IPS-18a (cell line): ENCODE results near the gene NKPD1.

Experiments
- H3K27ac ChIP-seq: one replicate; pipeline ENCODE4 v1.5.1; 2013; ENCODE audit warnings: low read length
- H3K27me3 ChIP-seq: one replicate; pipeline ENCODE4 v1.6.1; 2013; ENCODE audit warnings: mild to moderate bottlenecking, low read length; ENCODE audit not compliant: control insufficient read depth, insufficient read depth
- H3K36me3 ChIP-seq: one replicate; pipeline ENCODE4 v1.6.1; 2013; ENCODE audit warnings: low read depth, low read length; ENCODE audit not compliant: control insufficient read depth
- H3K4me1 ChIP-seq: one replicate; pipeline ENCODE4 v1.6.1; 2013; ENCODE audit warnings: low read depth, low read length; ENCODE audit not compliant: control insufficient read depth
- H3K4me3 ChIP-seq: one replicate; pipeline ENCODE4 v1.5.1; 2013; ENCODE audit warnings: low read length
- H3K9ac ChIP-seq: one replicate; pipeline ENCODE4 v1.6.1; 2013; ENCODE audit warnings: mild to moderate bottlenecking, low read length, moderate library complexity
- H3K9me3 ChIP-seq: one replicate; pipeline ENCODE4 v1.6.1; 2013; ENCODE audit warnings: low read depth, low read length; ENCODE audit not compliant: control insufficient read depth

The NKPD1 gene

GRCh38 chr19:45171211-45171623 is 10.4 kb upstream of the NKPD1 start:
- Histone ChIP-seq H3K4me3 (no peak overlapping the region), H3K36me3 (no peaks in the 10 kb centered on the region), H3K27ac (no peak overlapping the region), H3K9ac (no peak overlapping the region), H3K27me3 (no peaks in the 10 kb centered on the region), H3K9me3 (no peaks in the 10 kb centered on the region), H3K4me1 (peaks cover 6% of the 10 kb centered on the region)

- Histone ChIP-seq H3K9ac (no peak overlapping the region), H3K4me3 (no peak overlapping the region), H3K9me3 (no peaks in the 10 kb centered on the region), H3K4me1 (peaks cover 6% of the 10 kb centered on the region), H3K27ac (no peak overlapping the region), H3K27me3 (no peaks in the 10 kb centered on the region), H3K36me3 (no peaks in the 10 kb centered on the region)
Observed at GRCh38 chr19:45170146-45171106, 9.6 kb upstream of the NKPD1 start.

GRCh38 chr19:45169602-45170001 is 8.8 kb upstream of the NKPD1 start:
- no peak overlapping the region for H3K27ac ChIP-seq
- no peaks in the 10 kb centered on the region for H3K36me3 ChIP-seq
- H3K4me1 ChIP-seq = peaks cover 6% of the 10 kb centered on the region
- H3K9ac ChIP-seq = no peak overlapping the region
- H3K4me3 ChIP-seq = no peak overlapping the region
- no peaks in the 10 kb centered on the region for H3K9me3 ChIP-seq
- H3K27me3 ChIP-seq = no peaks in the 10 kb centered on the region

DNA sequence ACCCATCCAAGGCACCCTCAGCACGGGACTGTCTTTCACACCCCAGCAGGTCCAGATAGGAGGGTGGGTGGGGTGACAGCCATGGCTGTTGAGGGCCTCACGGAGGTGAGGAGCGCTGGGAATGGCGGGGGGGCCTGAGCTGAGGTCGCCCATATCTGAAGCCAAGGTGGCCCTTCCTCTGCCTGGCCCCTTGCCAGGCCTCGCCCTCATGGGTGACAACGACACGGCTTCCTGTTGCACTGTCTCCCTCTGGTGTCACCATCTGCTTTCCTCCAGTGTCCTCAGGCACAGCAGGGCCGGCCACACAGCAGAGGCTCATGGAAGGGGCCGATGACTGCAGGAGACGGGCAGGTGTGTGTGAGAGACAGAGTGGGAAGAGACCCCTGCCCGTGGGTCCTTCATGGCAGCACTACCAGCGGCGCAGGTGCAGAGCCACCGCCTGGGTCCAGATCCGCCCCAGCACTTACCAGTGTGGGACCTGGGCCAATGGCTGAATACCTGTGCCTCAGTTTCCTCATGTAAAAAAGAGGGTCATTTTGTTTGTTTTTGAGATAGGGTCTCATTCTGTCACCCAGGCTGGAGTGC is 8.1 kb upstream of the NKPD1 start:
- Histone ChIP-seq H3K9ac (no peak overlapping the region), H3K9me3 (no peaks in the 10 kb centered on the region), H3K4me3 (no peak overlapping the region), H3K4me1 (peaks cover 6% of the 10 kb centered on the region), H3K36me3 (no peaks in the 10 kb centered on the region), H3K27ac (no peak overlapping the region), H3K27me3 (no peaks in the 10 kb centered on the region)

DNA sequence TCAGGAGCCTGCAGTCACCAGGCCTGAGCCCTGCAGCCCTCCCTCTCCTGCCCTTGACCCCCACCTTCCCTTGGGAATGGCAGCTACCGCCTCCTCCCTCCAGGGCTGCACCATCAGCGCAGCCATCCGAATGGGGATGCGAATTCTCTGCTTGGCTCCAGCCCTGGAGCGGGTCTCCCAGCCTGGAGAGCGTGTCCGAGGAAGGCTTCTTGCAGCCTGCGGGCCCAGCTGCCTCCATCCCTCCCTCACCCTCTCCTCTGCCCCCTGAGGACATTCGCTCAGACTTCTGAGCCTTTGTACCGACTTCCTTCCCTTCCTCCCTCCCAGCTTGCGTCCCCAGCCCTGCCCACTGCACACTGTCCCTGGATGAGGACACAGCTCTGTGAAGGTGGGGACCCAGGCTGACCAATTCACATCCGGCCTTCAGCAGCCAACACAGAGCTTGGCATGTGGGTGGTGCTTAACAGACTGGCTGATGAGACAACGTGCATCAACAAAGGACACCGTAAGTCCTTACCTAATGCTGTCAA is 6.0 kb upstream of the NKPD1 start:
- H3K4me1 ChIP-seq = peaks cover 6% of the 10 kb centered on the region
- H3K9ac ChIP-seq = no peak overlapping the region
- no peak overlapping the region for H3K4me3 ChIP-seq
- no peak overlapping the region for H3K27ac ChIP-seq
- no peaks in the 10 kb centered on the region for H3K36me3 ChIP-seq
- no peaks in the 10 kb centered on the region for H3K9me3 ChIP-seq
- H3K27me3 ChIP-seq = no peaks in the 10 kb centered on the region

- Histone ChIP-seq H3K4me1 (peaks cover 6% of the 10 kb centered on the region), H3K36me3 (no peaks in the 10 kb centered on the region), H3K9me3 (no peaks in the 10 kb centered on the region), H3K9ac (no peak overlapping the region), H3K27ac (no peak overlapping the region), H3K4me3 (no peak overlapping the region), H3K27me3 (peaks cover 6% of the 10 kb centered on the region)
Observed at GRCh38 chr19:45164577-45165335, 4.0 kb upstream of the NKPD1 start.

DNA sequence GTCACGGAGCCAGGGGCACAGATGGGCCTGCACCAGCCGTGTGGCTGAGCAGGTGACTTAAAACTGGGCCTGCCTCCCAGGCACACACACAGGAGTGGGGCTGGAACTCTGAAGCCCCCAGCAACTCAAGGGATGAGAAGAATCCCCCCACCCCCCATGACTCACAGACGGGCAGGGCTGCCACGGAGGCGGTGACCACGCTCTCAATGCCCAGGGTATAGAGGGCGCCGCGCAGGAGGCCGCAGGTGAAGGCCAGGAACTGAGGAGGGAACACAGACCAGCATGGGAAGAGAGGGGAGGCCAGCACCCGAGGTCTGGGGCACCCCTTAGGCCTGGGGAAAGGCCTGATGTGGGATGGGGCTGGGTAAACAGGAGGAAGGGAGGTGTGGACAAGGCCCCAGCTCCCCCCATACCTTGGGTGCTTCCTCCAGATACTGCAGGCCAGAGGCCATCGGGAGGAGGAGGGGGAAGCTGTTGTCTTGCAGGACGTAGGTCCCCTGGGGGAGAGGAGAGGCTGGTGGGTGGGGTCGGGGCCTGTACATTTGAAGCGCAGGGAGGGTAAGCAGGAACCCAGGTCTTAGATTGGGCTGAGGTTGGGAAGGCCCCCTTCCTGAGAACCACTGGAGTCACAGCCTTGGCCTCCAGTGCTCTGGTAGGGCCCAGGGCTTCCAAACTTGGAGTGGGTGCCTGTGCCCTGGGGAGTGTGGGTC is 3.1 kb upstream of the NKPD1 start:
- H3K36me3 ChIP-seq = no peaks in the 10 kb centered on the region
- H3K4me3 ChIP-seq = no peak overlapping the region
- peaks cover 6% of the 10 kb centered on the region for H3K4me1 ChIP-seq
- H3K9ac ChIP-seq = no peak overlapping the region
- peaks cover 6% of the 10 kb centered on the region for H3K27me3 ChIP-seq
- H3K27ac ChIP-seq = no peak overlapping the region
- H3K9me3 ChIP-seq = no peaks in the 10 kb centered on the region

DNA sequence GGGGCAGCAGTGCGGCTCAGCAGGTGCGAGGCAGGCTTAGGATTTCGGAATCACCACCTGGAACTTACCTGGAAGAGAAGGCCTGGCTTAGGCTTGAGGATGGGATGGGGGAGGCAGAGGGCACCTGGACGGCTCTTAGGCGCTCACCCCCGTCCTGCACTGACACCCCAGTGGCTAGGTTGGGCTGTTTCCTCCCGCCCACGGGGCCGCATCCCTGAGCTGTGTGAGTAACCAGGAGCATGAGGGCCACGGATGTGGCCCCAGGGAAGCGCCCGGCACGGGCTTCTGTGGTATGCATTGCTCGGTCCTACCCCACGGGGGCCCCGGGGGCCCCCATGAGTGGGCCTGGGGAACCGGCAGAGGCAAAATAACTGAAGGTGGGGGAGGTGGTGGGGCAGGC is 2.4 kb upstream of the NKPD1 start:
- H3K4me1 ChIP-seq = peaks cover 6% of the 10 kb centered on the region
- no peak overlapping the region for H3K27ac ChIP-seq
- H3K27me3 ChIP-seq = peaks cover 6% of the 10 kb centered on the region
- no peak overlapping the region for H3K9ac ChIP-seq
- H3K9me3 ChIP-seq = no peaks in the 10 kb centered on the region
- H3K36me3 ChIP-seq = no peaks in the 10 kb centered on the region
- no peak overlapping the region for H3K4me3 ChIP-seq

DNA sequence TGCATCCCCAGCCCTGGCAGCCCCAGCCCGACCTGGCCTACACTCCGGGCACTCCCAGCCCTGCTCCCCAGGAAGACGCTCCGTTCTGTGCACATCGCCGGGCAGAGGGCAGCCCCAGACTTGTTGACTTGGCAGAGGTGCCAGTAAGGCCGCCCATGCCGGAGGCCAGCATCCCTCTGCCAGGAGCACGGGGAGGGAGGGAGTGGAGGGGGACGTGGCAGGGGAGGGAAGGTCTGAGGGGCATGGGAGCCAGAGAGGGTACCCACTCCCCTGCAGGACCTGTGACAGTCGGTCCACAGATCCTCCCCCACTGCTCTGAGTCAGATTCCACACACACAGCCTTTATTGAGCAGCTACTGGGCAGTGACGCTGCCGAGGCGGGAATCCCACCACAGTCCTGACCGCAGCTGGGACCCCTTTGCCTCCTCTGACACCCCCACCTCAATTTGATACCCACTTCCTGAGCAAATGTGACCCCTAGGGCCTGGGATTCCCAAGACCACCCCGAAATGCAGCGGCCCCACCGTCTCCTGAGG is 1.9 kb upstream of the NKPD1 start:
- H3K9ac ChIP-seq = no peak overlapping the region

GRCh38 chr19:45161738-45162607 is 1.2 kb upstream of the NKPD1 start:
- Histone ChIP-seq H3K9ac (no peak overlapping the region), H3K9me3 (no peaks in the 10 kb centered on the region), H3K27ac (no peak overlapping the region), H3K36me3 (no peaks in the 10 kb centered on the region), H3K4me3 (no peak overlapping the region), H3K27me3 (peaks cover 10% of the 10 kb centered on the region), H3K4me1 (peaks cover 4% of the 10 kb centered on the region)

More for the DNA sequence above, 1.9 kb upstream of the NKPD1 start:
- Histone ChIP-seq H3K27me3 (peaks cover 6% of the 10 kb centered on the region), H3K27ac (no peak overlapping the region), H3K4me3 (no peak overlapping the region), H3K36me3 (no peaks in the 10 kb centered on the region), H3K4me1 (peaks cover 6% of the 10 kb centered on the region), H3K9me3 (no peaks in the 10 kb centered on the region)
